Measurements from ENCODE around the gene BICRA.

DNA sequence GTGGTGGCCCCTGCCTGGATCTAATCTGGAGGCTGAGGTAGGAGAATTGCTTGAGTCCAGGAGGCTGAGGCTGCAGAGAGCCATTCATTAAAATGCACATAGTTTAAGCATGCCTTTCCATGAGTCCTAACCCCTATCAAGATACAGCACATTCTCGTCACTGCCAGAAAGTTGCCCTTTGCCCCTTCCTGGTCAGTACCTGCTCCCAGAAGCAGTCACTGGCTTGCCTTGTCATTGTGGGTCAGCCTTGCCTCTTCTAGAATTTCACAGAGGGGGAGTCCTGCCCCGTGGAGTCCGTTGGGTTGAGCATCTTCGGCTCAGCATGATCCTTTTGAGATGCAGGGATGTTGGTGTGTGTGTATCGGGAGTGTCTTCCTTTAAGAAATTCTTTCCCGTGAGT is 10.8 kb downstream of the BICRA start:
- TF ChIP-seq POLR2AphosphoS5 (IDR thresholded peaks at IDR 0.05) = no peak
- TF ChIP-seq, protein P1, sequence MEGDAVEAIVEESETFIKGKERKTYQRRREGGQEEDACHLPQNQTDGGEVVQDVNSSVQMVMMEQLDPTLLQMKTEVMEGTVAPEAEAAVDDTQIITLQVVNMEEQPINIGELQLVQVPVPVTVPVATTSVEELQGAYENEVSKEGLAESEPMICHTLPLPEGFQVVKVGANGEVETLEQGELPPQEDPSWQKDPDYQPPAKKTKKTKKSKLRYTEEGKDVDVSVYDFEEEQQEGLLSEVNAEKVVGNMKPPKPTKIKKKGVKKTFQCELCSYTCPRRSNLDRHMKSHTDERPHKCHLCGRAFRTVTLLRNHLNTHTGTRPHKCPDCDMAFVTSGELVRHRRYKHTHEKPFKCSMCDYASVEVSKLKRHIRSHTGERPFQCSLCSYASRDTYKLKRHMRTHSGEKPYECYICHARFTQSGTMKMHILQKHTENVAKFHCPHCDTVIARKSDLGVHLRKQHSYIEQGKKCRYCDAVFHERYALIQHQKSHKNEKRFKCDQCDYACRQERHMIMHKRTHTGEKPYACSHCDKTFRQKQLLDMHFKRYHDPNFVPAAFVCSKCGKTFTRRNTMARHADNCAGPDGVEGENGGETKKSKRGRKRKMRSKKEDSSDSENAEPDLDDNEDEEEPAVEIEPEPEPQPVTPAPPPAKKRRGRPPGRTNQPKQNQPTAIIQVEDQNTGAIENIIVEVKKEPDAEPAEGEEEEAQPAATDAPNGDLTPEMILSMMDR (IDR thresholded peaks at IDR 0.05) = no peak
